Lower leg skin (tissue), 3 donors: ENCODE data around the gene ACCSL.

ENCODE experiments used
- CTCF ChIP-seq, 3 donors: fragments of 450-650 bp; IDR thresholded peaks; one replicate each; pipeline ENCODE4 v1.5.1; 2016; ENCODE audit warnings: antibody characterized with exemption in 3 of 3, mild to moderate bottlenecking in 3 of 3, moderate library complexity in 2 of 3
- POLR2A ChIP-seq, 2 donors: fragments of 450-650 bp; IDR thresholded peaks; one replicate each; pipeline ENCODE4 v1.6.1; 2016 to 2017; ENCODE audit warnings: antibody characterized with exemption in 2 of 2, mild to moderate bottlenecking in 1 of 2, moderate library complexity in 1 of 2

GRCh38 chr11:44078794-44079193, 31.0 kb downstream of the ACCSL start:
- no peak for TF ChIP-seq POLR2A (IDR thresholded peaks at IDR 0.05)
- no peak for TF ChIP-seq CTCF (IDR thresholded peaks at IDR 0.05)
